GM18858 (cell line): ENCODE data around the gene VPS4B.
"Not testable (repeated sequence)": the region's sequence is repeated elsewhere in the genome, so short reads cannot be mapped to it uniquely, and the experiment has no call there.

ENCODE experiments used
- ATAC-seq: cut with Tn5 transposase; IDR thresholded peaks from one replicate; pipeline ENCODE4 v1.9.1; 2021; ENCODE audit not compliant: unreplicated experiment

VPS4B gene

DNA sequence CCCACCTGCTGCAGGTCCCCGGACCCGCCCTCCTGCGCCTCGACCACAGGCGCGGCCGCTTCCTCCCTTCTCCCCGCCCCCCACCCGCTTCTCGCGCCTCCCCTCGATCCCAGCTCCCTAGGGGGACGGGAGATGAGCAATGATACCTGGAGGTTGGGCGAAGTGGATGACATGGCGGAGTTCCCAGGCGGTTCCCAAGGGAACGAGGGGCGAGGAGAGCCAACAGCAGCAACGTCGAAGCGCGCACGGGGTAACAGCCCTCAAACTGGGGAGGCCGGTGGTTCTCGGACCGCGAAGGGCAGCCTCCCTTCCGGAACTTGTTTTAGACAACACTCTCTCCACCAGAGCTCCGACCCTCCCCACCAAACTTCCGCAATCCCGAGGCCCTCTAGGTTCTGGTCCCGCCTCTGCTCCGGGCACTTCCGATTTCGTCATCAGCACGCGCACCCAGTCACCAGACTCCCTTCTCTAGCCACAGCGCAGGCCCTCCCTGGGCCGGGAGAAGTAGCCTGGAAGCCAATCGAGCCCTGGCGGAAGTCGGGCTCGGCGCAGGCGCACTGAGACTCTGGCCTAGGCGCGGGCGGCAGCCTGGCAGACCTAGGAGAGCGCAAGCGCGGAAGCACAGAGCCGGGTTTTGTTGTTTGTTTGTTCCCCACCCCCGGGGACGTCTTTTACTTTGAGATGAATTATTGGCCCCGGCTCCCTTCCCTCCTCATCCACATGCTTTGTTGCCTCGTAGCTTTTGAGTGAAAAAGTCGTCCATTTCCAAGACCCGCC is at the start of gene VPS4B:
VPS4B (minus strand) TSS at position 390 of the 777 bp plus-strand sequence; CDS start at position 173, 217 bp downstream.
- ATAC-seq: peak; percentile 91

DNA sequence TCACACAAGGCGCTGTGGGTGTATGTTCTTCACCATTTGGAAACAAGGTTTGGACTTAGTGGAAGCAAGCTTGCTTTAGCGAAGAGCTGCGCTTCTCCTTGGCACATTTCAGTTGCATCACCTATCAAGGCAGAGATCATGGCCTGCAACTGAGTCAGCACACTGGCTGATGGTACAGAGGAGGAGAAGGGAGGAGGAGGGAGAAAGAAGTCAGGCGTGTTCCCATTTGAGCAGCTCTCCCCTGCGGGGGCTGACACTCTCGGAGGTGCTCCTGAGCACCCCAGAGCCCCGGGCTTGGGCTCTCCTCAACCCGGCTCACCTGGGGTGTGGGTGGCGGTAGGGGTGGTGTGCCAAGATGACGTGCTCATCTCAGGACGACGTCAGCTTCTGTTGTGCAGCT is 48.5 kb upstream of the VPS4B start:
- no peak for ATAC-seq

DNA sequence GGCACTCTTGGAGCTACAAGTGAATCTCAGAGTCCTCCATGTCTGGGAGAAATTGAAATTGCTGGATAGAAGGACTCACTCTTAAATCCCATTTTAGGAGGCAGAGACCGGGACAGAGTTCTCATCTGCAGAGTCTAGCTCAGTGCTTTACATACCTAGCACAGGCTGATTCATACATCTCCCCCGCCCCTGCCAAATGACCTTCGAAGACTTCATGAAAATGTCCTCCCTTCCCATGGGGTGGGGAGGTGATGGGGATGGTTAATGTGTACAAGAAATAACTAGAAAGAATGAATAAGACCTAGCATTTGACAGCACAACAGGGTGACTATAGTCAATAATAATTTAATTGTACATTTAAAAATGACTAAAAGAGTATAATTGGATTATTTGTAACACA is 46.3 kb upstream of the VPS4B start:
- ATAC-seq: no peak

DNA sequence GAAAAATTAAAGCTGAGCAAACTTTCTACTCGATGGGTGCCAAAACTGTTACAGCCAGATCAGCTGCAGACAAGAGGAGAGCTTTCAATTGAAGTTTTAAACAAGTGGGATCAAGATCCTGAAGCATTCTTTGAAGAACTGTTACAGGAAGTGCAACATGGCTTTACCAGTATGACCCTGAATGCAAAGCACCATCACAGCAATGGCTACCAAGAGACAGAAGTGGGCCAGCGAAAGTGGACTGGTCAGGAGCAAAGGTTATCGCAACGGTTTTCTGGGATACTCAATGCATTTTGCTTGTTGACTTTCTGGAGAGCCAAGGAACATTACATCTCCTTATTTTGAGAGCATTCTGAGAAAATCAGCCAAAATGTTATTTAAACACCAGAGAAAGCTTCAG is 45.4 kb upstream of the VPS4B start:
- ATAC-seq: no peak

DNA sequence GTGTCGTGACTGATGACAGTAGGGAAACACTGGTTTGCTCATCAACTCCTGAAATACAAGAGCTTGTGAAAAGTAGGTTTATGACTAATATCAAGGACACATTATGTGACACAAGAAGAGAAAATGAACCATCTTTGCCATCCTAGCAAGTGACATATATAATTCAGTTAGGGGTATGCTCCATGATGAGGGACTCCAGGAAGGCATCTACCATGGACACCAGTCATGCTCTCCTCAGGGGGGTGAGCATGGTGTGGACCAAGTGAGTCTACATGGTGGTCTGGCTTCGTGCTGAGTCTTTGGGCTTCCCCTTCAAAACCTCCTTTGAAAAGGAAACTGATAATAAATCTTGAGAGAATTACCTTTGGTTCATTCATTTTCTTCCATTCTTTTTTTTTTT is 42.8 kb upstream of the VPS4B start:
- ATAC-seq: no peak

DNA sequence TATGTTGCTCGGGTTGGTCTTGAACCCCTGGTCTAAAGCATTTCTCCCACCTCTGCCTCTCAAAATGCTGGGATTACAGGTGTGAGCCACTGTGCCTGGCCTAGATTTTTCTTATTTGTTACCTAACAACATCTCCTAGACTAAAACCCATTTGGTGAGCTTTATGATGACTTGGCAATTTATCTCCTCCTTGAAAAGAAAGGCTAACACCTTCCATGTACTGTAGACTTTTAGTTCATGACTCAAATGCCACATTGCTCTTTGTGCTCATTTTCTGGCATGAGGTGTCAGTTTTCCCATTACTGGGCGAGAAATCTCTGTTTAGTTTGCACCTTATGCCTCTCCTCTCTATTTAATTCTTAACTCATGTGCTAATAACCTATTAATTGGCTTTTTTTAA is 42.2 kb upstream of the VPS4B start:
- no peak for ATAC-seq

DNA sequence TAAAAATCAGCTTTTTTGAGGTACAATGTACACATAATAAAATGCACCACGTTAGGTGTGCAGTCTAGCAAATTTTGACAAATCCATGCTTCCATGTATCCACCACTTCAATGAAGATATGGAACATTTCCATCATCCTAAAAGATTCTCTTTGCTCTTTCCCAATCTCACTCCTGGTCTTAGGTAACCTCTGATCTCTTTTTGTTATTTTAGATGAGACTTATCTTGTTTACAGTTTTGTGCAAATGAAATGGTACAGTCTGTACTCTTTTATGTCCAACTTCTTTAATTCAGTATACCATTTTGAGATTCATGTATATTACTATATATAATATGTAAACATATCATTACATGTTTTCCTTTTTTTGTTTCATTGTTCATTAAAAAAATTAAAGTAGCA is 38.1 kb upstream of the VPS4B start:
- no peak for ATAC-seq

DNA sequence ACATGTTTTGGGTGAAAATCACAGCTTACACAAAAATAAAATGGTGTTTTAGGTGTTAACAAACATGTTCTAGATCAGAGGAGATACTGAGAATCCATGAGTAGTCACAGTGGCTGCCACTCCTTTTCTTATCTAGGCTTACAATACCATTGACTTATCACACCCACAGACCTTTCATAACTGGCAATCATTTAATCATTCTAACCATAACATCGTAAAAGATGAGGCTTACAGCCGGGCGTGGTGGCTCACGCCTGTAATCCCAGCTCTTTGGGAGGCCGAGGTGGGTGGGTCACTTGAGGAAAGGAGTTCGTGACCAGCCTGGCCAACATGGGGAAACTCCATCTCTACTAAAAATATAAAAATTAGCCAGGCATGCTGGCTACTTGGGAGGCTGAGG is 35.7 kb upstream of the VPS4B start:
- ATAC-seq: no peak

DNA sequence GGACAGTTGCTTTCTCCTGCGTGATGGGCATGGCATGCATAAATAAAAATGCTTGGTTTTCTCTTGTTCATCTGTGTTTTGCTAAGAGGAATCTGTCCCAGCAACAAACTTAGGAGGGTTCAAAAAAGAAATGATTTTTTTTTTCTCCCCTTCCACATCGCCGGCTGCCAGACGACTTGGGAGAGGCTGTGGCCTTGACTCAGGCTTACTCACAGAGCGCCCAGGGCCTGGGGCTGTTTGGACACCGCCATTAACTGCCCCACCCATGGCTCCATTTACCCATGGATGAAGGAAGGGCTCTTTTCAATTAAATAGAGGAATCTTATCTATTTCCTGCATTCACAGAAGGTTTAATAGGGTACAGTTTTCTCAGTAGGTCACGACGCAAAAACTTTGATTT is 32.2 kb upstream of the VPS4B start:
- no peak for ATAC-seq

DNA sequence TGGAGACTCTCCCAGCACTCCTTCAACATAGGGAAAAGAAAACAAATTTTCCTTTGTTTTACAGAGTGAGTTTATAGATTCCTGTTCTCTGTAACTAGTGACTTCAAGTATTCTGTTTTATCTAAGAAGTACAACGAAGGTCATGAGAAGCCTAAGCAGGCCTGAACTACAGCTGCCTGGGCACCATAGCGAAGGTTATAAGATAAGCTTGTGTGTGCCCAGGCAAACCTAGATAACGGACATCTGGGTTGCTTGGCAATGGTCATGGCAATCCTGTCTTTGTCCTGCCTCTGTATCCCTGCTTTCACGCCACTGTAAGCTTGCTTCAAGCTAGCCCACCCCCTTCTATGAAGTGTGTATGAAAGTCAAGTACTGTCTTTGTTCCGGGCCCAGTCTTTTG is 30.5 kb upstream of the VPS4B start:
- ATAC-seq: not testable (repeated sequence)

DNA sequence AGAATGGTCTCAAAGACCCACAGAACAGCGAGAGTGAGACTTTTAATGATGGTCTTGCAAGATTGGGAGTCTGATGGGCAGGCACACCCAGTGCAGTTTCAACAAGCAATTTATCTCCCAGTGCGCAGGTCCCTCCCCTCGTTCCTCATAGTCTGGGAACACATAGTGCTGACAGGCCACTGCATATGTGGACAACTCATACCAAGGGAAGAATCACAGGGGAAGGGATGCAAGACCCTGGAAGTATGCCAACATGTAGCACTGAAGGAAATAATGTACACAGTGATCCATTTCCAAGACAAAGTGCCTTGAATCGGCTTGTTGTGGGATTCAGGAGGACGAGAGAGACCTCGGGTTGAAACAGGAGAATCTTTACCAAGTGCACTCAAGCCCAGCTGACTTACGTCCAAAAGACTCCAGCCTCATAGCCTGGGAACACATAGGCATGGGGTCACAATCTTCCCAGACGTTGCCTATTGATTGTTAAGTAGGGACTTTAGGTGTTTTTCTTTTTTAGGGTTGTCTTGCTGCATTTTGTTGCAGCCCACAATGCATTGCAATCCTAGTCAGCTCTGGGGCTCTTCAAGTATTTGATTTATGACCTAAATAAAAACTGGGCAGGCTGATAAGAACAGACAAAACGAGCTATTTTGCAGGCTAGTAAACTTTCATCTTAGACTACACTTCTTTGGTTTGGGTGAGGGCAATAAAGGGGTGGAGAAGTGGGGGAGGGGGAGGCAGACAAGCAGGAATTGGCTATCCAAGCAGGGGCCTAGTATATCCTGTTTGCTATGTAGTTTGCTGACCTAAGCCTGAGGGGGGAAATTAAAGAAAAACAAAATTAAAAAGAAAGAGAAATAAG is 29.8 kb upstream of the VPS4B start:
- no peak for ATAC-seq

DNA sequence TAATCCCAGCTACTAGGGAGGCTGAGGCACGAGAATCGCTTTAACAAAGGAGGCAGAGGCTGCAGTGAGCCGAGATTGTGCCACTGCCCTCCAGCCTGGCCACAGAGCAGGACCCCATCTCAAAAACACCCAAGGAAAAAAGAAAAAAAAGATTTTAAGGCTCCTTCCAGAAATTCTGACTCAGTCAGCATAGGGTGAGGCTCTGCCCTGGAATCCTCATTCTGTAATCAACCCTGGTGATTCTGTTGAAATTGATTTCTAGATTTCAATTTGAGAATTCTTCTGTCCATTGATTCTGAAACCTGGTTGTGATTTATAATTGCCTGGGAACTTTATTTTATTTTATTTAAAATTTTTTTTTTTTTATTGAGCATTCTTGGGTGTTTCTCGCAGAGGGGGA is 27.1 kb upstream of the VPS4B start:
- no peak for ATAC-seq

DNA sequence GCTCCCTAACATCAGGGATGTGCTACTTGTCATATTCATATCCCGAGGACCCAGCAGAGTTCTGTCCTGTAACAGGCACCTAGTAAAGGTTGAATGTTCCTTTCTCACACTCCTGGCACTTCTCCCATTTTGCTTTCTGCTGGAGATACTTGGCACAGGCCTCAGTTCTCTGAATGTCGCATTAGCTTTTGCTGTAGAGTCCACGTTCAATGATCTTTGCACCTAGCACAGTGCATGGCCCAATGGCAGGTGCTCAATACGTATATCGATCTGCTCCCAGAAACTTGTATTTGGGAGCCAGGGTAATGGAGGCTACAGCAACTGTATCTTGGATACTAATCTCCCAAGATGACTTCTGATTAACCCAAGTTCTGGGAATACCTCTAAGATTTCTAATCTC is 24.8 kb upstream of the VPS4B start:
- no peak for ATAC-seq

DNA sequence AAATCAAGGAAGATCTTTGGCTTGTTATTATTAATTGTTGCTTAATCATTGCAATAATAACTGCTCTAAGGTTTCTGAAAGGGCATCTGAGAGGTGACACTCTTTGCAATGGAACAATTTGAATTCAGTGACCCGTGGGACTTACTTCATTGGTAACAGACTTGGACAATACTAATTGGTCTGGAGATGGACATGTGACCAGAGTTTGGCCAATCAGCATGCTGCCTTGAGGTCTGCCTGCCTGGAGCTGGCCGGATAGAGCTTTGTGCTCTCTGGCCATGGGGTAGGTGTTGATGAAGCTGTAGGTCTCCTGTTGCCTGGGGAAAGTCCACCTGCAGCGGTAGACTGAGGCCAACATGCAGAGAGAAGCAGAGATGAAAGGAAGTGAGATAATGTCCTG is 24.0 kb upstream of the VPS4B start:
- no peak for ATAC-seq

DNA sequence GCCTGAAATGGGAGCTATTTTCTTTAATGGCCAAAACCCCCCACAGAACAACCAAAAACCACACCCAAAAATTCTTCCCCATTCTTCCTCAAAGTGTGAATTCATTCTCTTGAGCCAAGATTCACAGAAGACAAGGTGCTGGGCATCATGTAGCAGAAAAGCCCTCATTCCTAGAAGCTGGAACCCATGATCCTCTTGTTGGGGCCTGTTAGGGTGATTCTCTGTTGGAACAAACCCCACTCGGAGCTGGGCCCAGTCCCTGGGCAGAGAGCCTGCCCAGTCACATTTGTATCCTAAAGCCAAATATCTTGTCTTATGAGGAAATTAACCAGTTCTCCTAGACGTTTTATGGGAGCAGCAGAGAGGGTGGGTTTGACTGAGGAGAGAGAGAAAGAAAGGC is 22.8 kb upstream of the VPS4B start:
- ATAC-seq: no peak

DNA sequence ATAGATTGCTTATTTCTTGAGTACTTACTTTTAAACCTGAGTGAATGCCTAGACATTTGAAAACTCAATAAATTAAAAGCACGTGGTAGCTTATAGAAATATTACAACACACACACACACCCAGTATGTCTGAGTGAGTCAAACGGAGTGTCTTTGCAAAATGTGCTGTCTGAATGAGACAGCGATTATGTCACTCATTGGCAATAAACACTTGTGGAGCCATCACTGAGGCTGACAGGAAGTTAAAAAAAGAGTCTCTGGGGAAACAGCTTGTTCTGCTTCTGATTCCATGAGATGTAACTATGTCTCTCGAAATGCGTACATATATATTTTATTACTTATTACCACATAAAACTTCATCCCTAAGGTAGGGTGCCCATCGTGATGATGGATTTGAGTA is 22.3 kb upstream of the VPS4B start:
- no peak for ATAC-seq

DNA sequence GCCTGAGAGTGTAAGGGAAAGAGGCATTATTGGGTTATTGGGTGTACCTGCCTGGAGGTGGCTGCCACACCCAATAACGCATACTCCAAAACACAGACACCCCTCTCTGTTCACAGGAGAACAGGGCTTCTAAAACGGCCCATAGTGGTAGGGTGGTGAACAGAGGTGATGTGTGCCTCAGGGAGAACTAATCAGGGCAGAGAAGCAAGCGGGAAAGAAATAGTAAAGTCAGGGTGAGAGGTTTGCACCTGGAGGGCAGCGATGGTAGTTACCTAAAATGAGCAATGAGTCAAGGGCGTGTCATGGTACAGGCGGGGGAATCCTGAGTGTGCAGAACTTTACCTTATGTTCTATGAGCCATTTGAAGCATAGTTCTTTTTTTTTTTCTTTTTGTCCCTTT is 21.6 kb upstream of the VPS4B start:
- no peak for ATAC-seq

DNA sequence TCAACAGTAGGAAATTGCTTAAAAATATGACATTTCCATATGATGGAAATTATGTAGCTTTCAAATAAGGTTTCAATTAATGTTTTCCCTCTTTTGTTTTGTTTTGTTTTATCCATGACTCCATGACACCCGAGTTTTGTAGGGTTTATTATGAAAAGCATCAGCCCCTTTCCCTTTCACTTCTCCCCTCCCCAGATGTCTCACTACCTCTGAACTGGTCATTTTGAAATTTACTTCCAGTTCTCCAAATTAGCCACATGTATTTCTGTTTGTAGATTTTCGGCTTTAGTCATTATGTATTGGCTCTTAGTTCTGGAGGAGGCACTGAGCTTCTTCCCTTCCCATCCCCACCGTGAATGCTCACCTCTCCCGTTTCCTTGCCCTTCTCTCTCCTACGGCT is 18.6 kb upstream of the VPS4B start:
- no peak for ATAC-seq

DNA sequence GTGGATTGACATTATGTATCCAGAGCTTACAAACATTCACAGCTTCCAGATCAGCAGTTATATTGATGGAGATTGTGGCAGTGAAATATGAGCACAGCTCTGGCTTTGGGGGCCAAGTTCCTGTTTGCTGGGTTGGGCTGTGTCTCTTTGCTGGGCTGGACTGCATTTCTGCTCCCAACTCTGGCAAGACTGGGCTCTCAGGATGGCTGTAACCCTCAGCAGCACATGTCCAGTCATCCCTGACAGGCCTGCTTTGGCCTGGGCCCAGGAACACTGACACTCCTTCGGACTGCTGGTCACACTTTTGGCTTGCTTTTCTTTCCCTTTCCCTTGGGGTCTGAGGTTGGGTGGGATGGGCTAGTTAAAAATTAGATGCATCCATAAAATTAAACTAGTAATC is 17.9 kb upstream of the VPS4B start:
- ATAC-seq: no peak

DNA sequence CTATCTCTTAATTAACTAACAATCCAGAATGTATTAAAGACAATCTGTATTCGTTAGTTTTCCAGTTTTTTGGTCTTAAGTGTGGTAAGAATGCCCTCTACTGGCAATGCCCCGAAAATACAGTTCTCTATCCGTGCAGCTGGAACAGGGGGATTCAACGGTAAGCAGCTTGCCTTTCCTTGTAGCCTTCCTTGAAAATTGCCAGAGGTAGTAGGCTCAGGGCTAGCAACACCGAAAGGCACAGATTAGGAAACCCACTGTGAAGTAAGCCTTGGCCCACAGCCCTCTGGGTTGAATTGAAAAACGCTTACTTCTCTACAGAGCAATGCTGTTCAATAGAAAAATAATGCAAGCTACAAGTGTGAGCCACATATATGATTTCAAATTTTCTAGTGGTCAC is 17.1 kb upstream of the VPS4B start:
- ATAC-seq: peak; percentile 43

DNA sequence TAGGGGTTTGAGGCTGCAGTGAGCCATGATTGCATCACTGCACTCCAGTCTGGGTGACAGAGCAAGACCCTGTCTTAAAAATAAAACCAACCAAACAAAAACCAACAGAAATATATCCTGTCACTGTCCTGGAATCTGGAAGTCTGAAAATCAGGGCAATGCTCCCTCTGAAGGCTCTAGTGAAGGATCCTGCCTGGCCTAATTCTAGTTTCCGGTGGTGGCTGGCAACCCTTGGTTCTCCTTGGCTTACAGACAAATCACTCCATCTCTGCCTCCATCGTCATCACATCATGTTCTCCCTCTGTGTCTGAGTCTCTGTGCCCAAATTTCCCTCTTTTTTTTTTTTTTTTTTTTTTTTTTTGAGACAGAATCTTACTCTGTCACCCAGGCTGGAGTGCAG is 15.9 kb upstream of the VPS4B start:
- no peak for ATAC-seq

DNA sequence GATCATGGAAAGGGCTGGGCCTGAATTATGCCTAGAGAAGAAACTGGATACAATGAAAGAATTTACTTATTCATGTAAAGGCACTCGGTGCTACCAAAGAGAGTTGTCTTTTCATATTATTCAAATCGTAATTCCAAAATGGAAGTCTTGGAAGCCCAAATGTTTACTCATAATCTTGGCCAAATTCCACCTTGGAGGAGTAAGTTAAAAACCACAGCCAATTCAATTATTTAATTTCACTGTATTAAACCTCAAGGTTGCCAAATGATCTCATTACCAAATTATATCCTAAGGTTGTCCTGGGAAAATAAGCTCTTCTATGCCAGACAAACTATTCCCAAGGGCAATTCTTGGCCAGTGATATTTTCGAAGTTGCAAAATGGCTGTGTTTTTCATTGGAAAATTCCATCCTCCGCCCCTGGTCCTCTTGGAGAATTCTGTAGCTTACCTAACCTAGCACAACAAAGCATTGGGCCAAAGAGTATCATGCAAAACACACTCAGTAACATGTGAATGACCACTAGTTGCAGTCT is 11.1 kb upstream of the VPS4B start:
- ATAC-seq: no peak
